ENCODE results near the gene TMEM80. TPM values are rescaled to one million over a fixed set of nuclear protein-coding genes. Genes with fewer than 3 reads are reported as not detected.
A peak's percentile ranks its signal among the peaks of the same experiment; 100 is the strongest.
"Not testable (repeated sequence)": the region's sequence is repeated elsewhere in the genome, so short reads cannot be mapped to it uniquely, and the experiment has no call there.

The TMEM80 gene
- polyA plus RNA-seq = 35.6 TPM

DNA sequence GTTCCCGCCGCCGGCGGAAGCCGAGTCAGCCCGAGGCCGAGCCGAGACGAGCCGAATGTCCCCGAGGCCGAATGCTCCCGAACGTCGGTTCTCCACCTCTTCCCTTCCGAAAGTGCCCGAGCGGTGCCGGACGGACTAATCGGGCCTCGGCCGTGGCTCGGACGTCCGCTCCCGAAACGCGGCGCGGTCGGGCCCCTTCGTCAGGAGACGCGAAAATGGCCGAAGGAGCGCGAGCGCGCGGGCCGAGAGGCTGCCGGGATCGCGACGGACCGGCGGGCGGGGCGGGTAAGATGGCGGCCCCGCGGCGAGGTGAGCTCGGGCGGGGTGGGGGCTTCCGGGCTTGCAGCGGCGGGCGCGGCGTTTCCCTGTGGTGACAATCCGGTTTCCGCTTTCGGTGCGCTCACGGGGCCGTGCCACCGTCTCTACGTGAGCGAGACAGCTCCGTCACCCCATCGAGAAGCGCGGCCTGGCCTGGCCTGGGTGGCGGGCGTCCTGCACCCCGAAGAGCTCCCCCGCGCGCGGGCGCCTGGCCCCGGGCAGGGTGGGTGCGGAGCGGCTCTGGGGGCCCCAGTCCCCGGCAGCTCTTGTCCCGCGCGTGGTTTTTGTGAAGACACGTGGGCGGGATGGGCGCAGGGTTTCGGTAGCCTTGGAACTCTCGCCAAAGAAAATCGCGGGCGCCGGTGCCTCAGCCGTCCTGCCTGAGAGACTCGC, at the start of gene TMEM80:
TMEM80 (plus strand) TSS at position 279 of the 711 bp plus-strand sequence; CDS start at position 291, 12 bp downstream.
- peaks cover 29 to 45% (median 30%) of the 10 kb centered on the region in 3 donors for H3K4me1 Mint-ChIP-seq
- peak within 1 kb of the TSS; percentile 95 to 97 (median 95) for H3K27ac Mint-ChIP-seq
- H3K4me3 Mint-ChIP-seq = peak within 1 kb of the TSS; percentile 86 to 96 (median 92)
- no peaks in the 10 kb centered on the region for H3K36me3 Mint-ChIP-seq
- no peaks in the 10 kb centered on the region for H3K27me3 Mint-ChIP-seq
- no peaks in the 10 kb centered on the region for H3K9me3 Mint-ChIP-seq

DNA sequence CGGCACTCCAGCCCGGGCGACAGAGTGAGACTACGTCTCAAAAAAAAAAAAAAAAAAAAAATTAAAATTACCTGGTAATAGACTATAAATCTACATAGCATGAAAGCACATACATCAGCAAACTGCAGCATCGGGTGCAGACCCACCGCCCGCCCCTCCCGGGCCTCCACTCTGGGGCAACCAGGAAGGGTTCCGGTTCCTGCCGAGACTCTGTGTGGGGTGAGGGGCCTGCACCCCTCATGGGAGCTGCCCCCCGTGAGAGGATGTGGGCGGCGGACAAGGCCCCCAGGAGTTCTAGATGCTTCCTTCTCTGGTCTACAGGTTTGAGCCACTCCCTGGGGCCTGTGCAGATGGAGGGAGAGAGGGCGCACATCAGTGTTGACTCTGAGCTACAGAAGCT, 49.4 kb upstream of the TMEM80 start:
- Mint-ChIP-seq H3K27ac (no peak overlapping the region), H3K9me3 (no peaks in the 10 kb centered on the region), H3K4me1 (peaks cover 0 to 4% (median 3%) of the 10 kb centered on the region in 3 donors), H3K4me3 (no peak overlapping the region), H3K27me3 (no peaks in the 10 kb centered on the region), H3K36me3 (peaks cover 1% of the 10 kb centered on the region)

DNA sequence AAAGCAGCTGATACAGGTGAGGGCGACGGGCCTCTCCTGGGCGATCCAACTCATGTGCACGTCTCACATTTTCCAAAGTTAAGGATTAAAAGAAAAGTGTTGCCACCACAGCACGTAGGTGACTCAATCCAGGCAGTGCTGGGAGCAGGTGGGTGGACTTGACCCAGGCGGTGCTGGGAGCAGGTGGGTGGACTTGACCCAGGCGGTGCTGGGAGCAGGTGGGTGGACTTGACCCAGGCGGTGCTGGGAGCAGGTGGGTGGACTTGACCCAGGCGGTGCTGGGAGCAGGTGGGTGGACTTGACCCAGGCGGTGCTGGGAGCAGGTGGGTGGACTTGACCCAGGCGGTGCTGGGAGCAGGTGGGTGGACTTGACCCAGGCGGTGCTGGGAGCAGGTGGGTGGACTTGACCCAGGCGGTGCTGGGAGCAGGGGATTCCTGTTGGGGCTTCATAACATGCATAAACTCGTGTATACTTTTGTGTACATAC, 47.9 kb upstream of the TMEM80 start:
- not testable (repeated sequence) for H3K4me3 Mint-ChIP-seq, H3K27me3 Mint-ChIP-seq, H3K9me3 Mint-ChIP-seq, H3K27ac Mint-ChIP-seq, H3K4me1 Mint-ChIP-seq, H3K36me3 Mint-ChIP-seq

DNA sequence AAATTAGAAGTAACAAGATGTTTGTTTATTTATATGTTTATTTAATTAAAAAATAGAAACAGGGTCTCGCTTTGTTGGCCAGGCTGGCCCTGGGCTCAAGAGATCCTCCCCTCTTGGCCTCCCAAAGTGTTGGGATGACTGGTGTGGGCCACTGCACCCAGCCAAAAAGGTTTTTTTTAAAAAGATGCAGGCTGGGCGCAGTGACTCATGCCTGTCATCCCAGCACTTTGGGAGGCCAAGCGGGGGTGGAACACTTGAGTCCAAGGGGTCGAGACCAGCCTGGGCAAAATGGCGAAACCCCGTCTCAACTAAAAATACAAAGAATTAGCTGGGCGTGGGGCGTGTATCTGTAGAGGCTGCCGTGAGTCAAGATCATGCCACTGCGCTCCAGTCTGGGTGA, 45.1 kb upstream of the TMEM80 start:
- Mint-ChIP-seq H3K4me1 (peaks cover 0 to 4% (median 2%) of the 10 kb centered on the region in 3 donors), H3K27ac (no peak overlapping the region), H3K4me3 (no peak overlapping the region), H3K36me3 (peaks cover 5% of the 10 kb centered on the region), H3K9me3 (no peaks in the 10 kb centered on the region), H3K27me3 (no peaks in the 10 kb centered on the region)

DNA sequence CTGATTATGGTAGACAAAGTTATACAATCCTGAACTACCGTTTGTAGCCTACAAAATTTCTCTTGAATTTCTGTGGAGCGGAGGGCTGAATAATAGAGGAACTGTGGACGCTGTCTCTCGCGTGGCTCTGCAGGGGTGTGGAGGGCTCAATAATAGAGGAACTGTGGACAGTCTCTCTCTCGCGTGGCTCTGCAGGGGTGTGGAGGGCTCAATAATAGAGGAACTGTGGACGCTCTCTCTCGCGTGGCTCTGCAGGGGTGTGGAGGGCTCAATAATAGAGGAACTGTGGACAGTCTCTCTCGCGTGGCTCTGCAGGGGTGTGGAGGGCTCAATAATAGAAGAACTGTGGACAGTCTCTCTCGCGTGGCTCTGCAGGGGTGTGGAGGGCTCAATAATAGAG, 42.5 kb upstream of the TMEM80 start:
- not testable (repeated sequence) for H3K36me3 Mint-ChIP-seq, H3K27ac Mint-ChIP-seq, H3K4me1 Mint-ChIP-seq, H3K9me3 Mint-ChIP-seq, H3K27me3 Mint-ChIP-seq, H3K4me3 Mint-ChIP-seq

DNA sequence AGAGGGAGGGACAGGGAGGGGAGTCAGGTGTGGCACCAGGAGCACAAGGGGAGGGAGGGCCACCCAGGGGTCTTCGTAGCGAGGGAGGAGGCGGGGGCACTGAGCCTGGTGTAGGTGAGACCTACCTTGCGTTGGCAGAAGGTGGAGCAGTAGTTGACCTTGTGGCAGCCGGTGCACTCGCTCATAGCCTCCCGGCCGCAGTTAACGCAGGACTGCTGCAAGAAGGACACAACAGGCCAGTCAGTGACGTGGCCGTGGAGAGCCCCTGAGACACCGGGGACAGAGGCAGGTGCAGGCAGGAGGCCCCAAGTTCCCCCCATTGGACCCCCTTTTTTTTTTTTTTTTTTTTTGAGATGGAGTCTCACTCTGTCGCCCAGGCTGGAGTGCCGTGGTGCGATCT, 41.8 kb upstream of the TMEM80 start:
- peak overlapping the region in 1 of 3 donors; percentile 47 for H3K27ac Mint-ChIP-seq
- H3K27me3 Mint-ChIP-seq = no peaks in the 10 kb centered on the region
- H3K9me3 Mint-ChIP-seq = no peaks in the 10 kb centered on the region
- peaks cover 0 to 1% (median 0%) of the 10 kb centered on the region in 3 donors for H3K4me1 Mint-ChIP-seq
- H3K4me3 Mint-ChIP-seq = no peak overlapping the region
- peaks cover 4% of the 10 kb centered on the region for H3K36me3 Mint-ChIP-seq

DNA sequence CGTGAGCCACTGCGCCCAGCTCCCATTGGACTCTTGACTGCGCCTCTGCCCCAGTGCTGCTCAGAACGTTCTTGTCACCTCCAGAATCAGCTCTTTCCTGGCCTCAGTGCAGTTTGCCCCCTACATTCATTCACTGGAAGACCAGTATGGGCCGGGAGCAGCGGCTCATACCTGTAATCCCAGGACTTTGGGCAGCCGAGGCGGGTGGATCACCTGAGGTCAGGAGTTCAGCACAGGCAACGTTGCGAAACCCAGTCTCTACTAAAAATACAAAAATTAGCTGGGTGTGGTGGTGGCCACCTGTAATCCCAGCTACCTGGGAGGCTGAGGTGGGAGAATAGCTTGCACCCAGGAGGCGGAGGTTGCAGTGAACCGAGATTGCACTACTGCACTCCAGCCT, 41.2 kb upstream of the TMEM80 start:
- not testable (repeated sequence) for H3K4me1 Mint-ChIP-seq, H3K9me3 Mint-ChIP-seq, H3K36me3 Mint-ChIP-seq, H3K4me3 Mint-ChIP-seq, H3K27ac Mint-ChIP-seq, H3K27me3 Mint-ChIP-seq

DNA sequence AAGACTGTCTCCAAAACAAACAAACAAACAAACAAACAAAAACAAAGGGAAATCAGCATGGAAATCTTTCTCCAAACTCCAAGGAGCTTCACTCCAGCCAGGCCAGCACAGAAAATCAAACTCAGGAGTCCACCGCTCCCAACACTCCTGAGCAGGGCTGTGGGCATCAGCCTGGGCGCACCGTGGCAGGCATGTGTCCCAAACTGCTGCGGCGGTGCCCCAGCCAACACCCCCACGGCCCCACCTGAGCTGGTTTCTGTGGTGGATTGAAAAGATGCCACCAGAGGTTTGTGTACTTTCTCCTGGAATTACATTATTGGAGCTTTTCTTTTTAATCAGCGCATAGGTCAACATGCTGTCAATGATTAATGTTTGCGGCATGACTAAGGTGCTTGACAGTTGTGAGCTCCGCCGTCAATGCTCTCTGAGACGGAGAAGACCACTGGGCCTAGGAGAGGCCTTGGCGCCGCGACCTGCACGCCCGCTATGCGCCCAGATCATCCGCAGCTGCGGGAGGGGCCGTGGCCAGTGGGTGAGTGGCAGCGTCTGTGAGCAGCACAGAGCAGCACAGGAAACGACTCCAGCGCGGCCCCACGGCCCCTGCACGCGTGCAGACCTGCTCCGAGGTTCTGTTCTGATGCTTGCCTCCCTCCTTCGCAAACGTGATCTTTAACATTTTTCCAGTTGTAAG, 40.4 kb upstream of the TMEM80 start:
- H3K27ac Mint-ChIP-seq = no peak overlapping the region

DNA sequence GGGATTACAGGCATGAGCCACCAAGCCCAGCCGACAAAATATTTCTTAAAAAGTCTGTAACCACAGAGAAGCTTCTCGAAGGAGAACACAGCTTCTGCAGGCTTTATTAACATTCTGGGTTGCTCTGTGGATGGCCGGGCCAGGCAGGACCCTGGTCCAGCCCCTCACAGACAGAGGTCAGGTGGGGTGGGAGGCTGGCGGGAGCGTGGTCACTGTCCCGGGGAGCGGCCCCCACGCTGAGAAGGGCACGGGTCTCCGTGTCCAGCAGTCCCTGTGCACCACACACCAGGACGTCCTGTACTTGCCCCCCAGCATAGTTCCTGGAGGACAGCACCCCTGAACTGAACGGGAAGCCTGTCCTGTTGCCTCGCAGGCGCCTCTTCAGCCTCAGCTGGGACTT, 39.2 kb upstream of the TMEM80 start:
- no peak overlapping the region for H3K4me3 Mint-ChIP-seq
- no peak overlapping the region for H3K27ac Mint-ChIP-seq
- peaks cover 4% of the 10 kb centered on the region for H3K36me3 Mint-ChIP-seq
- H3K4me1 Mint-ChIP-seq = peaks cover 3 to 6% (median 5%) of the 10 kb centered on the region in 3 donors
- H3K27me3 Mint-ChIP-seq = no peaks in the 10 kb centered on the region
- H3K9me3 Mint-ChIP-seq = no peaks in the 10 kb centered on the region

More for the DNA sequence above, 40.4 kb upstream of the TMEM80 start:
- Mint-ChIP-seq H3K27me3 (no peaks in the 10 kb centered on the region), H3K4me3 (no peak overlapping the region), H3K9me3 (no peaks in the 10 kb centered on the region), H3K36me3 (peaks cover 4% of the 10 kb centered on the region), H3K4me1 (peaks cover 3 to 5% (median 5%) of the 10 kb centered on the region in 3 donors)

DNA sequence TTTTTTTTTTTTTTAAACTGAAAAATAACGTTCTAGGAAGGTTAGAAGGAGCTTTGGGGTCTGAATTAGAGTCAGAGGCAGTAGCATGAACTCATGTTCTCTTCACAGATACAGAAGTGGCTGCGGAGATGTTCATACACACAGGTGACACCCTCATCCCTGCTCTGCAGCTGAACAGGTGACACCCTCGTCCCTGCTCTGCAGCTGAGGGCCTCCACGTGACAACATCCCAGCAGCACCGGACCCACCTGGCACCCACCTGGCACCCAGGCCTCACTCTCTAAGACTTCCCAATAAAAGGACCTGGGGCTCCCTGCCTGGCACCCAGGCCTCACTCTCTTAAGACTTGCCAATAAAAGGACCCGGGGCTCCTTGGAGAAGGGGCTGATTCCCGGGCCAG, 38.8 kb upstream of the TMEM80 start:
- H3K9me3 Mint-ChIP-seq = no peaks in the 10 kb centered on the region
- H3K4me3 Mint-ChIP-seq = no peak overlapping the region
- peaks cover 3 to 6% (median 5%) of the 10 kb centered on the region in 3 donors for H3K4me1 Mint-ChIP-seq
- H3K27ac Mint-ChIP-seq = no peak overlapping the region
- no peaks in the 10 kb centered on the region for H3K27me3 Mint-ChIP-seq
- peaks cover 4% of the 10 kb centered on the region for H3K36me3 Mint-ChIP-seq

DNA sequence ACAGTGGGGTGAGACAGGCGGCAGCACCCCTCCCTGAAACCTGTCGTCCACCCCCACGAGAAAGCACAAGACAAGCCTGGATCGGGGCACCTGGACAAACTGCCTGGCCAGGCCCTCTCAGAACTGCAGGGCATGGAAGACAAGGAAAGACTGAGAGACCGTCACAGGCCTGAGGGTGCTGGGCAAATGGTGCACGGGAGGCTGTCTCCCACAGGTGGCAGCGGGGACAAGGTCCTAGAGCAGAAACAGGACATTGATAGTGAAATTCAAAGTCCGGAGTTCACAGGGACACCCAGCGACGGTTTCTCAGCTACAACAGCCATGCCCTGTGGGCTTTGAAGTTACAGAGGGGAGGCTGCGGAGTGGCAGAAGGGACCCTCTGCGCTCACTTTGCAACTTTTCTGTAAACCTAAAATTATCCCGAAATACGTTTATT, 37.9 kb upstream of the TMEM80 start:
- peaks cover 4% of the 10 kb centered on the region for H3K36me3 Mint-ChIP-seq
- H3K4me1 Mint-ChIP-seq = peaks cover 5 to 6% (median 5%) of the 10 kb centered on the region in 3 donors
- H3K27me3 Mint-ChIP-seq = no peaks in the 10 kb centered on the region
- H3K9me3 Mint-ChIP-seq = no peaks in the 10 kb centered on the region
- H3K27ac Mint-ChIP-seq = no peak overlapping the region
- no peak overlapping the region for H3K4me3 Mint-ChIP-seq

DNA sequence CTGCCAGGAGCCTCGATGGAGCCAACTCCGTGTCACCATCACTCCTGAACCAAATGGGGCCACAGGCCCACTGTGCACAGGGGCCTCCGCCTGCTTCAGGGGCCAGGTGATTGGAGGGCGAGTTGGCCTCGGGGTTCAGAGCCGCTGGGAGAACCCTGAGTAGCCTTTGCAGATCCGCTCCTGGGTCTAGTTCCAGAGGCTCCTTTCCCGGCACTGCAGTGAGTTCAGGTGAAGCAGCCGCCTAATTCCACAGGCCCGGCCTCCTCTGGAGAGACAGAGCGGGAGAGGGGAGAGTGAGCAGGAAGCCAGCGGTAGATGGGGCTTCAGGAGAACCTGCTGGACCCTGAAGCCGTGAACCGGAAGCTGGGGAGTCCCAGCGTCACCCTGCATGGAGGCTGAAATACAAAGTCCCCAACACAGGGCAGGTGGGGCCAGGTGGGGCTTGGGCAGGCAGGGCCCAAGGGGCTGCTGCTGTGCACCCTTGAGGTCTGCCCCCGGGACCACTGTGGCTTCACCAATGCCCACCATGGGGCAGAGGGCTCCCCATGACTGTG, 36.0 kb upstream of the TMEM80 start:
- H3K4me1 Mint-ChIP-seq = peaks cover 5 to 6% (median 6%) of the 10 kb centered on the region in 3 donors

DNA sequence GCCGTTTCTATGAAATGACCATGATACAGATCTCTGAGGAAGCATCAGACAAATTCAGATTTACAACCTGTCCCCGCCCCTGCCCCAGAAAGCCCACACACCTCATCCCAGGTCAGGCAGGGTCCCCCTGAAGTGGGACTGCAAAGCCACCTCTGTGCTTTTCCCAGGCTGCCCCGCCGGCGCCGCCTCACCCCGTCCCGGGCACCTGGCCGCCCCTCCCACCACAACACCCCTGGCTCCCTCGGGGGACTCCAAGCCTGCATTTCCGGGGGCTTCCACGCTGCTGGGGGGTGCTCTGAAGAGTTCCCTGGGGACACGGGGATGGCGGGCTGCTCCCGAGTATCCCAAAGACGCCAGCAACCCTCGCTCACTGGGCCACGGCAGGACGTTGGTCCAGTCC, 35.3 kb upstream of the TMEM80 start:
- Mint-ChIP-seq H3K4me3 (peak overlapping the region in 2 of 4 donors; percentile 0 to 60), H3K27me3 (no peaks in the 10 kb centered on the region), H3K27ac (no peak overlapping the region), H3K4me1 (peaks cover 5 to 6% (median 6%) of the 10 kb centered on the region in 3 donors), H3K9me3 (no peaks in the 10 kb centered on the region), H3K36me3 (no peaks in the 10 kb centered on the region)

More for the DNA sequence above, 36.0 kb upstream of the TMEM80 start:
- H3K27ac Mint-ChIP-seq = no peak overlapping the region
- H3K9me3 Mint-ChIP-seq = no peaks in the 10 kb centered on the region
- no peaks in the 10 kb centered on the region for H3K27me3 Mint-ChIP-seq
- H3K36me3 Mint-ChIP-seq = peaks cover 2% of the 10 kb centered on the region
- H3K4me3 Mint-ChIP-seq = peak overlapping the region in 1 of 4 donors; percentile 58

DNA sequence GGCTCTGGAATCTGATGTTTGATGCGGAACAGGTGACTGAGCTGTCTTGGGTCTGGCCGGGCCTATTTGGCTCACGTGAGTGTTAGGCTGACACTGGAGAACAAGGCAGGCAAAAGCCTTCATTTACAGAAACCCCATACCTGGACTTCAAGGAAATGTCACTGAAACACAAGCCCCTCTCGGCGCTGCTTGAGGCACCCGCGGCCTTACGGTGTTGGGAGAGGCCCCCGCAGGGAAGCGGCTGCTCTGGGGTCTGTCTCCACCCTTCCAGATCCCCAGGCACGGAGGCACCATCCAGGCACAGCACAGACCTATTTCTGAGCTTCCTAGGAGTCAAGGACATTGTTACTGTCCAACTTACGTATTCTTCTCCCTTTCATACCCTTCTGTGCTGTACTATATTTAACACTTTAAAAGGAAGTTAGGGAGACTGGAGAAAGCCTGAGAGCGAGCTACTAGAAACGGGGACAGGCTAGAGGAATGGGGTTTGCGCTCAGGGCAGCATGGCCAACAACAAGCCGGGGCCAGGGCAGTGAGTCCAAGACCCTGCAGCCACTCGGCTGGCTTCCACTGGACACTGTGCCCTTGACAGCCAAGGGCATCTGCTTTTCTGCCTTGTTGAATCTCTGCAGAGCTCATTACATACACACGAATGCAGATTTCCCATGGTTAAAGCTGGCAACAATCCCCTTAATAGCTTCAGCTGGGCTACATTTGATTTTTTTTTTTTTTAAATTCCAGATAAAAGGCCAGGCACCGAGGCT, 34.8 kb upstream of the TMEM80 start:
- Mint-ChIP-seq H3K36me3 (no peaks in the 10 kb centered on the region), H3K27me3 (no peaks in the 10 kb centered on the region)

More for the DNA sequence above, 34.8 kb upstream of the TMEM80 start:
- H3K4me3 Mint-ChIP-seq = no peak overlapping the region
- no peak overlapping the region for H3K27ac Mint-ChIP-seq
- H3K4me1 Mint-ChIP-seq = peaks cover 5 to 6% (median 6%) of the 10 kb centered on the region in 3 donors
- no peaks in the 10 kb centered on the region for H3K9me3 Mint-ChIP-seq
